ENCODE data around the gene DEAF1. TPM values are rescaled to one million over a fixed set of nuclear protein-coding genes. Genes with fewer than 3 reads are reported as not detected.
"Not testable (repeated sequence)": the region's sequence is repeated elsewhere in the genome, so short reads cannot be mapped to it uniquely, and the experiment has no call there.

DEAF1 gene, protein sequence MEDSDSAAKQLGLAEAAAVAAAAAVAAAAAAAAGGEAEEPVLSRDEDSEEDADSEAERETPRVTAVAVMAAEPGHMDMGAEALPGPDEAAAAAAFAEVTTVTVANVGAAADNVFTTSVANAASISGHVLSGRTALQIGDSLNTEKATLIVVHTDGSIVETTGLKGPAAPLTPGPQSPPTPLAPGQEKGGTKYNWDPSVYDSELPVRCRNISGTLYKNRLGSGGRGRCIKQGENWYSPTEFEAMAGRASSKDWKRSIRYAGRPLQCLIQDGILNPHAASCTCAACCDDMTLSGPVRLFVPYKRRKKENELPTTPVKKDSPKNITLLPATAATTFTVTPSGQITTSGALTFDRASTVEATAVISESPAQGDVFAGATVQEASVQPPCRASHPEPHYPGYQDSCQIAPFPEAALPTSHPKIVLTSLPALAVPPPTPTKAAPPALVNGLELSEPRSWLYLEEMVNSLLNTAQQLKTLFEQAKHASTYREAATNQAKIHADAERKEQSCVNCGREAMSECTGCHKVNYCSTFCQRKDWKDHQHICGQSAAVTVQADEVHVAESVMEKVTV
- 10 to 100 TPM; 53.1 to 59.6 (median 54.5) TPM for total RNA-seq

DNA sequence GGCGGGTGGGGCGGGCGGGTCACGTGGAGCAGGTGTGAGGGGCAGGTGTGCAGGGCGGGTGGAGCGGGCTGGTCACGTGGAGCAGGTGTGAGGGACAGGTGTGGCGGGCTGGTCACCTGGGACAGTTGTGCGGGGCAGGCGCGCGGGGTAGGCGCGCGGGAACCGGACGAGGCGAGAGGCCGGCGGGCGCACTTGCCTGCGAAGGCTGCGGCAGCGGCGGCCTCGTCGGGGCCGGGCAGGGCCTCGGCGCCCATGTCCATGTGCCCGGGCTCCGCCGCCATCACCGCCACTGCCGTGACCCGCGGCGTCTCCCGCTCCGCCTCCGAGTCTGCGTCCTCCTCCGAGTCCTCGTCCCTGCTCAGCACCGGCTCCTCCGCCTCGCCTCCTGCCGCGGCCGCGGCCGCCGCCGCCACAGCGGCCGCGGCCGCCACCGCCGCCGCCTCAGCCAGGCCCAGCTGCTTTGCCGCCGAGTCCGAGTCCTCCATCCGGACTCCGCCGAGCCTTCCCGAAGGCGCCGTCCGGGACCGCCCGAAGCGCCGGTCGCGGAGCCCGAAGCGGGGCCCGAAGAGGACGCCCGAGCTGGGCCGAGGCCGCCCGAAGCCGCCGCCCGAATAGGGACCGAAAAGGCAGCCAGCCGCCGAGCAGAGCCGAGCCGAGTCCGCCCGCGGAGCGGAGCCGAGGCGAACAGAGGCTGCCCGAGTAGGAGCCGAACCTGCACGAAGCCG, at the start of gene DEAF1:
Gene DEAF1, minus strand, starts transcription at position 660 of the 725 bp plus-strand sequence. Its CDS starts 175 bp downstream, at position 485.
- H3K9me3 Mint-ChIP-seq, result no peaks in the 10 kb centered on the region
- ATAC-seq (peak; percentile 86 to 87), DNase-seq (peak; percentile 98)
- H3K4me3 Mint-ChIP-seq, result peak within 1 kb of the TSS; percentile 86
- H3K36me3 Mint-ChIP-seq (ENCODE audit: insufficient read depth), result no peaks in the 10 kb centered on the region
- no peaks in the 10 kb centered on the region for H3K27me3 Mint-ChIP-seq (ENCODE audit: low read depth)
- H3K4me1 Mint-ChIP-seq (ENCODE audit: low read depth), result peaks cover 52% of the 10 kb centered on the region

DNA sequence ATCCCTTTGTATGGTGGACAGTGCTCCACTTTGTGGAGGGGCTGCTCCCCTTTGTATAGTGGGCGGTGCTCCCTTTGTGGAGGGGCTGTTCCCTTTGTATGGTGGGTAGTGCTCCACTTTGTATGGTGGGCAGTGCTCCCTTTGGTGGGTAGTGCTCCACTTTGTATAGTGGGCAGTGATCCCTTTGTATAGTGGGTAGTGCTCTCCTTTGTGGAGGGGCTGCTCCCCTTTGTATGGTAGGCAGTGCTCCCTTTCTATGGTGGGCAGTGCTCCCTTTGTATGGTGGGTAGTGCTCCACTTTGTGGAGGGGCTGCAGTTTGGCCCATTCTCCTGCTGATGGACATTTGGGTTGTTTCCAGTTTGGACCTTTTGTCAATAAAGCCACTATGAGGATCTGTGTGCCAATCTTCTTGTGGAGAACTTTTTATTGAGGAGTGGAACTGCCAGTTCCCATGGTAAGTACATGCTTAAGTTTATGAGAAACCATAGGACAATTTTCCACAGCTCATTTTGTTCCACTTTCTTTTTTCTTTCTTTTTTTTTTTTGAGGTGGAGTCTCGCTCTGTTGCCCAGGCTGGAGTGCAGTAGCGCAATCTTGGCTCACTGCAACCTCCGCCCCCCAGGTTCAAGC, 47.7 kb upstream of the DEAF1 start:
- Mint-ChIP-seq H3K4me3 (no peak overlapping the region), H3K27me3 (ENCODE audit: low read depth) (no peaks in the 10 kb centered on the region), H3K36me3 (ENCODE audit: insufficient read depth) (no peaks in the 10 kb centered on the region), H3K9me3 (no peaks in the 10 kb centered on the region), H3K4me1 (ENCODE audit: low read depth) (peaks cover 8% of the 10 kb centered on the region)
- DNase-seq (no peak), ATAC-seq (no peak)

DNA sequence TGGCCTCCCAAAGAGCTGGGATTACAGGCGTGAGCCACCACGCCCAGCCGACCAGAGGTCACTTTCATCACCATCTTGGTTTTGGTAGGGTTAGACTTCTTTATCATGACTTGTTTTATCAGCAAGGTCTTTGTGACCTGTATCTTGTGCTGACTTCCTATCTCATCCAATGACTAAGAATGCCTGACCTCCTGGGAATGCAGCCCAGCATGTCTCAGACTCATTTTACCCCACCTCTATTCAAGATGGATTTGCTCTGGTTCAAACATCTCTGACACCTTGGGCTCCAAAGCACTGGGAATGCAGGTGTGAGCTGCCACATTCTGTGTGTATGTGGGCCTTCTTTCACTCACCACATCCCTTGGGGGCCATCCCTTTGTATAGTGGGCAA, 47.1 kb upstream of the DEAF1 start:
- H3K9me3 Mint-ChIP-seq, result no peaks in the 10 kb centered on the region
- peaks cover 14% of the 10 kb centered on the region for H3K4me1 Mint-ChIP-seq (ENCODE audit: low read depth)
- H3K36me3 Mint-ChIP-seq (ENCODE audit: insufficient read depth), result no peaks in the 10 kb centered on the region
- H3K27me3 Mint-ChIP-seq (ENCODE audit: low read depth), result no peaks in the 10 kb centered on the region
- no peak for DNase-seq
- H3K4me3 Mint-ChIP-seq, result no peak overlapping the region
- no peak for ATAC-seq

DNA sequence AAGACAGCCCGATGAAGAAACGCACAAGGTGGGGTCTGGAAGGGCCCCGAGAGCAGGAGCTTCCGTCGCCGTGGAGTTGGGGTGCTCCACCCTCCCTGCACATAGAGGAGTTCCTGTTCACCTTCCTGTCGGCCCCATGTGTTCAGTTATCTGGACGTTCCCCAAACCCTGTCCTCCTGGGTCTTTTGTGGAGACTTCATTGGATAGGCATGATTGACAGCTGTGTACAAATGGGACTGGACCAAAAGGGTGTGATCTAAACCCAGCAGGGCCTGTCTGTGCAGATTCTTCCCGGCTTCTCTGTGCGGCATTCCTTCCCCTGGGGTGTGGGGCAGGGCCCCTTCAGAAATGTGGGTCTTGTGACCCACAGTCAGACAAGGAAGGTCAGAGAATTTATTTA, 42.9 kb upstream of the DEAF1 start:
- not testable (repeated sequence) for DNase-seq; H3K27me3 Mint-ChIP-seq (ENCODE audit: low read depth); H3K9me3 Mint-ChIP-seq; H3K36me3 Mint-ChIP-seq (ENCODE audit: insufficient read depth)
- peaks cover 13% of the 10 kb centered on the region for H3K4me1 Mint-ChIP-seq (ENCODE audit: low read depth)
- peak overlapping the region; percentile 42 for H3K4me3 Mint-ChIP-seq
- ATAC-seq, result peak; percentile 56 to 63

DNA sequence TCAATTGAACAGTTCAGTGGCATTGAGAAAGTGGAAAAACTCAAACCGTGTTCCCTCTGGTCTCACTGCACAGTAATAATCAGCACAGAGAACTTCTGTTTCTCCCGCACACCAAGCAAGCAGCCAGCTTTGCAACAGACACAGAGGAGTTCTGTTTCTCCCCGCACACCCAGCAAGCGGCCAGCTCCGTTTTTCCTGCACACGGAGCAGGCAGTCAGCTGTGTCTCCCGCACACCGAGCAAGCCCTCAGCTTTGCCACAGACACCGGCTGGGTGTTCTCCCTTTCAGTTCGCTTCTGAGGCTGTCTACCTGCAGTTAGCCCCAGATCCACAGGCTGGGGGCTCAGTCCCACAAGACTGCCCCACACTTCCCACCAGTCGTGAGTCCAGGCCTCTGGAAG, 42.3 kb upstream of the DEAF1 start:
- Mint-ChIP-seq H3K4me1 (ENCODE audit: low read depth) (peaks cover 13% of the 10 kb centered on the region), H3K4me3 (peak overlapping the region; percentile 42), H3K27me3 (ENCODE audit: low read depth) (no peaks in the 10 kb centered on the region), H3K9me3 (no peaks in the 10 kb centered on the region), H3K36me3 (ENCODE audit: insufficient read depth) (no peaks in the 10 kb centered on the region)
- DNase-seq (no peak), ATAC-seq (peak; percentile 28 to 37)

DNA sequence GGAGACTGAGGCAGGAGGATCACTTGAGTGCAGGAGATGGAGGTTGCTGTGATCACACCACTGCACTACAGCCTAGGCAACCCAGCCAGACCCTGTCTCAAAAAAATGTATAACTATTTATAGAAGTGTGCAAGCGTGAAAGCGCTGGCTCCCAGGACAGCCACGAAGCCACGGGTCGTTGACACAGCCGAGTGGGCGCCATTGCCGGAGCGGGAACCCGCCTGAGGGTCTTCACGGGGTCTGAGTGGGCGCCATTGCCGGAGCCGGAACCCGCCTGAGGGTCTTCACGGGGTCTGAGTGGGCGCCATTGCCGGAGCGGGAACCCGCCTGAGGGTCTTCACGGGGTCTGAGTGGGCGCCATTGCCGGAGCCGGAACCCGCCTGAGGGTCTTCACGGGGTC, 39.5 kb upstream of the DEAF1 start:
- DNase-seq; ATAC-seq; H3K4me3 Mint-ChIP-seq; H3K9me3 Mint-ChIP-seq; H3K36me3 Mint-ChIP-seq (ENCODE audit: insufficient read depth); H3K27me3 Mint-ChIP-seq (ENCODE audit: low read depth): not testable (repeated sequence)
- peaks cover 13% of the 10 kb centered on the region for H3K4me1 Mint-ChIP-seq (ENCODE audit: low read depth)

DNA sequence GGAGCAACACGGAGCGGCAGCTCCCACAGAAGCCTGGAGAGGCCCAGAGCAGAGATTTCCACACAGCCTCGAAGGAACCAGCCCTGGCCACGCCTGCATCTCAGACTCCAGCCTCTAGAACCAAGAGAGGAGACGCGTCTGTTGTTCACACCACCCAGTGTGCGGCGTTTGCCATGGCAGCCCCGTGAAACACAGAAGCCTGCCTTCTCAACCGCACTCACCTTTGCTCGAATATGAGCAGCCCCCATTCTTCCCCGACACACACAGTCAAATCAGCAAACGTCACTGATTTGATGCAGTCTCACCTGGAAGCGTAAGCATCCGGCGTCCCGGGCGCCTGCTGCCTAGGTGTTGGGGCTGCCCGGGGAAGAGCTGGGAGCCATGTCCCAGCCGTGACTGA, 38.0 kb upstream of the DEAF1 start:
- ATAC-seq (no peak), DNase-seq (no peak)
- H3K27me3 Mint-ChIP-seq (ENCODE audit: low read depth), result no peaks in the 10 kb centered on the region
- H3K4me1 Mint-ChIP-seq (ENCODE audit: low read depth), result peaks cover 13% of the 10 kb centered on the region
- no peaks in the 10 kb centered on the region for H3K36me3 Mint-ChIP-seq (ENCODE audit: insufficient read depth)
- no peaks in the 10 kb centered on the region for H3K9me3 Mint-ChIP-seq
- no peak overlapping the region for H3K4me3 Mint-ChIP-seq

DNA sequence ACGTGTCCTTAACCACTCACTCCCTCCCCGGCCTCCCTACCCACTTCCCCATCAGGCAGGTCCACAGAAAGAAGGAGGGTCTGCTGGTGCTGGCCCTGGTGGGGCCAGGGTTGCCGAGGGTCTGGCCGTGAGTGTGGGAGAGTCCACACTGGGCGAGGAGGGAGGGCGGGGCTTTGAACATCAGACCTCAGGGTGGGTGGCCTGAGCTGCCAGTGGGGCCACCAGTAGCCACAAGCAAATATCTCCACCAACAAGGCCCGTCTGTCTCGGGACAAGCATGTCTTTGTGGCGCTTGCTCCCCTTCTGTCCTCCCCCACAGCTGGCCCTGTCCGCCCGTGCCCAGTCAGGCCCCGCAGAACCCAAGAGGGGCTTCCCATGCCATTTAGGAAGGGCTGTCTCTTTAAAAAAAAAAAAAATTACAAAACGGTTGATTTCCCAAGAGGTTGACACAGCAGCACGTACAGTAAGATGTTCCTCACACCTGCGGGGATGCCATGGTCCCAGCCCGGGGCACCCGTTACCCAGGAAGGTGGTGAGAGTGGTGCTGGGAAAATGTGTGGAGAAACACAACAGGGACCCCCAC, 34.6 kb upstream of the DEAF1 start:
- Mint-ChIP-seq H3K4me3 (no peak overlapping the region), H3K27me3 (ENCODE audit: low read depth) (no peaks in the 10 kb centered on the region), H3K9me3 (no peaks in the 10 kb centered on the region), H3K36me3 (ENCODE audit: insufficient read depth) (no peaks in the 10 kb centered on the region), H3K4me1 (ENCODE audit: low read depth) (peaks cover 3% of the 10 kb centered on the region)
- DNase-seq (no peak), ATAC-seq (no peak)

DNA sequence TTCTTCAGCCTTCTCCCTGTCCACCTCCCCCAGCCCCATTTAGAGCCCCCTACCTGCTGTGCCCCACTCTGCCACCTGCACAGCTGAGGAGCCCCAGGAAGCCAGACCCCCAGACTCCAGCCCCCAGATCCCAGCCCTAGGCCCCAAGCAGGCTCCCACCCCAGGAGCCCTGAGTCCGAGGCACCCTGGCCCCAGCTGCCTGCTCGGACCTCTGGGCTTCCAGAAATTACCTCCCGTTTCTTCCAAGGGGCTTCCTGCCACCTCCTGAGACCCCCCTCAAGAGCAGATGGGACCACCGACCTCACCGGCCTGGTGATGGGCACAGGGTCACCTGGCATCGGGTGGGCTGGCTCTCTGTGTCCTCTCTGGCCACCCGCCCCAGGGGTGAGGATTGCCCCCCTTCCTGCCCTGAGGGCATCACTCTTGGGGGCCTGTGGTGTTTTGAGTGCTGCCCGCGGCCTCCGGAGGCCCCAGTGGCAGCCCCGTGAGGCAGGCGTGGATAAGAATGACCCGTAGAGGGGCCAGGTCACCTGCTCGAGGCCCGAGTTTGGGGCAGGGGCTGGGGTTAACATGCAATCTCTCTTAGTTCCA, 34.0 kb upstream of the DEAF1 start:
- Mint-ChIP-seq H3K9me3 (no peaks in the 10 kb centered on the region), H3K27me3 (ENCODE audit: low read depth) (no peaks in the 10 kb centered on the region), H3K4me1 (ENCODE audit: low read depth) (peaks cover 5% of the 10 kb centered on the region), H3K4me3 (no peak overlapping the region), H3K36me3 (ENCODE audit: insufficient read depth) (no peaks in the 10 kb centered on the region)
- no peak for DNase-seq
- no peak for ATAC-seq

DNA sequence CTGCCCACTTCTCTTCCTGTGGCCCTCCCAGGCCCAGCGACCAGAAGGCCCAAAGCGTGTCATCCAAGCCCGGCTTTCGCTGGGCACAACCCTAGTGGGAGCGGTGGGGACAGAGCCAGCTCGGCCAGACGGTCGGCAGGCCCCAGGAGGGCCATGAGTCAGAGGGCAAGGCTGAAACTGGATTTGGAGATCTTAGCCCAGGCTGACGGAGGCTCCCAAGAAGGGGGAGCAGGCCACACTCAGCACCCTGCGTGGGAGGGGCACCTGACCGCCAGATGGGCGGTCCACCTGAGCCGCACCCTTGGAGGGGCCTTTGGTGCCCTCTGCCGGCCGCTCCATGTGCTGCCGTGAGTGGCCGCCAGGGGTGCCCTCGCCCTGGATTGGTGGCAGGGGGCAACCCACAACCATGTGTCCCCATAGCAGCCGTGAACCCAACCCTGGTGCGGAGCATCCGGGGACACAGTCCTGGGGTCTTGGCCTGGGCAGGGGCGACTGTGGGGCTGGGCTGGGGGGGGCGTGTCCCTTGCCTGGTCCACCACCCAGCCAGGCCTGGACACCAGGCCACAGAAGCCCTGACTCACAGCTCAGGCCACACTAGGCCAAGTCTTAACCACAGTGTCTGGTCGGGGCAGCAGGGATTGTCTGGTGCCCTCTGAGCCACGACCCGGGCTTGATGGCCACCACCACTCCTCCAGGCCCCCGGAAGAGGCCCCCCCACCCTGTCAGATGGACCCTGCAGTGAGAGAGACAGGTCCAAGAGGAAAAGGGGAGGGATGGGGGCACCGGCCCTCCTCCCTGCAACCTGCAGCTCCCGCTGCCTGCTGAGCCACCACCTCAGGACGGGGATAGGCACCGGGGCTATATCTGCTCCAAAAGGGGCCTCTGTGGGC, 33.1 kb upstream of the DEAF1 start:
- H3K9me3 Mint-ChIP-seq, result no peaks in the 10 kb centered on the region
- H3K36me3 Mint-ChIP-seq (ENCODE audit: insufficient read depth), result no peaks in the 10 kb centered on the region
- peaks cover 2% of the 10 kb centered on the region for H3K27me3 Mint-ChIP-seq (ENCODE audit: low read depth)
- peaks cover 8% of the 10 kb centered on the region for H3K4me1 Mint-ChIP-seq (ENCODE audit: low read depth)
- peak; percentile 74 for DNase-seq
- H3K4me3 Mint-ChIP-seq, result no peak overlapping the region
- ATAC-seq, result peak; percentile 74 to 78

DNA sequence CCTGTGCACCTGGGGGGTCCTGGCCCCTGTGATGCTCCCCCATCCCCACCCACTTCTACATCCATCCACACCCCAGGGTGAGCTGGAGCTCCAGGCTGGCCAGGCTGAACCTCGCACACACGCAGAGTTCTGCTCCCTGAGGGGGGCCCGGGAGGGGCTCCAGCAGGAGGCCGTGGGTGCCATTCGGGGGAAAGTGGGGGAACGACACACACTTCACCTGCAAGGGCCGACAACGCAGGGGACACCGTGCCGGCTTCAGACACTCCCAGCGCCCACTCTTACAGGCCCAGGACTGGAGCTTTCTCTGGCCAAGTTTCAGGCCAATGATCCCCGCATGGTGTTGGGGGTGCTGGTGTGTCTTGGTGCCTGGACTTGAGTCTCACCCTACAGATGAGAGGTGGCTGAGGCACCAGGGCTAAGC, 32.3 kb upstream of the DEAF1 start:
- peaks cover 9% of the 10 kb centered on the region for H3K4me1 Mint-ChIP-seq (ENCODE audit: low read depth)
- DNase-seq (no peak), ATAC-seq (no peak)
- peaks cover 3% of the 10 kb centered on the region for H3K27me3 Mint-ChIP-seq (ENCODE audit: low read depth)
- H3K4me3 Mint-ChIP-seq, result no peak overlapping the region
- H3K36me3 Mint-ChIP-seq (ENCODE audit: insufficient read depth), result no peaks in the 10 kb centered on the region
- H3K9me3 Mint-ChIP-seq, result no peaks in the 10 kb centered on the region

DNA sequence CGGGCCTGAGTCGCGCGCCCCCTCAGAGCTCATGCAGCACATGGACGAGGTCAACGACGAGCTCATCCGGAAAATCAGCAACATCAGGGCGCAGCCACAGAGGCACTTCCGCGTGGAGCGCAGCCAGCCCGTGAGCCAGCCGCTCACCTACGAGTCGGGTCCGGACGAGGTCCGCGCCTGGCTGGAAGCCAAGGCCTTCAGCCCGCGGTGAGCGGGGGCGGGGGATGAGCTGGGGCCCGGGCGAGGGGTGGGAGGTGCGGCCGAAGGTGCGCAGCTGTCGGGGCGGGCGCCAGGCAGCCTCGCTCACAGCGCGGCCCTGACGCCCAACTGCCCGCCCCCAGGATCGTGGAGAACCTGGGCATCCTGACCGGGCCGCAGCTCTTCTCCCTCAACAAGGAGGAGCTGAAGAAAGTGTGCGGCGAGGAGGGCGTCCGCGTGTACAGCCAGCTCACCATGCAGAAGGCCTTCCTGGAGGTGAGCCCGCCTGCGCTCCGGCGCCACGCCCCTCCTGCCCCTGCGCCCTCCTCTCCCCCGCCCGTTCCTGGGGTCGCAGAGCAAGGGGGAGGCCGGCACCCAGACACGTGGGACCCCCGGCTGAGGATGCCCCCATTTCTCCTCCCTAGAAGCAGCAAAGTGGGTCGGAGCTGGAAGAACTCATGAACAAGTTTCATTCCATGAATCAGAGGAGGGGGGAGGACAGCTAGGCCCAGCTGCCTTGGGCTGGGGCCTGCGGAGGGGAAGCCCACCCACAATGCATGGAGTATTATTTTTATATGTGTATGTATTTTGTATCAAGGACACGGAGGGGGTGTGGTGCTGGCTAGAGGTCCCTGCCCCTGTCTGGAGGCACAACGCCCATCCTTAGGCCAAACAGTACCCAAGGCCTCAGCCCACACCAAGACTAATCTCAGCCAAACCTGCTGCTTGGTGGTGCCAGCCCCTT, 31.5 kb upstream of the DEAF1 start:
- Mint-ChIP-seq H3K27me3 (ENCODE audit: low read depth) (peaks cover 3% of the 10 kb centered on the region), H3K4me1 (ENCODE audit: low read depth) (peaks cover 12% of the 10 kb centered on the region), H3K9me3 (no peaks in the 10 kb centered on the region), H3K36me3 (ENCODE audit: insufficient read depth) (no peaks in the 10 kb centered on the region), H3K4me3 (peak overlapping the region; percentile 48)
- peak; percentile 46 for DNase-seq
- peak; percentile 44 to 52 for ATAC-seq

Data from activated T-cell treated with anti-CD3 and anti-CD28 coated beads, Interleukin-2, amount 50 U/mL, for 4 hours (primary cell).